Natural killer cell (primary cell): Measurements from ENCODE around the gene ACAP1. TPM values are rescaled to one million over a fixed set of nuclear protein-coding genes. Genes with fewer than 3 reads are reported as not detected.

Experiments
- ATAC-seq, 3 donors: fragments of 150-1000 bp in 2 of 3; fragments of 200-7000 bp in 1 of 3; cut with Tn5 transposase; 1 replicate in 1 of 3; 2 replicates in 2 of 3; pipeline ENCODE4 v1.10.0; 2021; ENCODE audit warnings: mild to moderate bottlenecking in 2 of 3, moderate library complexity in 2 of 3
- DNase-seq, 2 donors: peaks; one replicate each; pipeline versions ENCODE4 v3.0.0 to v3.0.0-alpha.2; 2013 to 2021; ENCODE audit warnings: mixed read lengths in 1 of 2
- H3K27ac ChIP-seq: one replicate; pipeline ENCODE4 v1.5.1; 2013; ENCODE audit warnings: mild to moderate bottlenecking, low read length
- H3K27me3 ChIP-seq: one replicate; pipeline ENCODE4 v1.6.1; 2013; ENCODE audit warnings: low read length; ENCODE audit not compliant: control insufficient read depth, insufficient read depth
- H3K36me3 ChIP-seq: one replicate; pipeline ENCODE4 v1.6.1; 2013; ENCODE audit warnings: low read length; ENCODE audit not compliant: control insufficient read depth, insufficient read depth
- H3K4me1 ChIP-seq: one replicate; pipeline ENCODE4 v1.6.1; 2013; ENCODE audit warnings: low read length; ENCODE audit not compliant: control insufficient read depth, insufficient read depth
- H3K4me3 ChIP-seq: one replicate; pipeline ENCODE4 v1.5.1; 2013; ENCODE audit warnings: low read length
- H3K9me3 ChIP-seq: one replicate; pipeline ENCODE4 v1.6.1; 2013; ENCODE audit warnings: low read length; ENCODE audit not compliant: control insufficient read depth, insufficient read depth
- H3K27ac Mint-ChIP-seq, 2 donors: one replicate each; pipeline ENCODE4 v1.8.0; 2022; ENCODE audit warnings: mild to moderate bottlenecking in 2 of 2, mixed read lengths in 2 of 2, moderate library complexity in 1 of 2
- H3K27me3 Mint-ChIP-seq, 2 donors: one replicate each; pipeline ENCODE4 v1.8.0; 2022; ENCODE audit warnings: low read depth in 2 of 2, mixed read lengths in 2 of 2
- H3K36me3 Mint-ChIP-seq: one replicate; pipeline ENCODE4 v1.8.0; 2022; ENCODE audit warnings: mixed read lengths
- H3K4me1 Mint-ChIP-seq, 2 donors: one replicate each; pipeline ENCODE4 v1.8.0; 2022; ENCODE audit warnings: mixed read lengths in 2 of 2
- H3K4me3 Mint-ChIP-seq: one replicate; pipeline ENCODE4 v1.8.0; 2022; ENCODE audit warnings: mild to moderate bottlenecking, moderate library complexity, mixed read lengths
- H3K9me3 Mint-ChIP-seq, 2 donors: one replicate each; pipeline ENCODE4 v1.8.0; 2022; ENCODE audit warnings: mixed read lengths in 2 of 2
- WGBS: methylation state at CpG from one replicate; pipeline ENCODE4 v1.1.7; 2013; ENCODE audit warnings: missing lambda C conversion rate; ENCODE audit not compliant: insufficient coverage; 5-methylcytosine and 5-hydroxymethylcytosine counted together
- intact Hi-C: fragments of 100-400 bp; cut with micrococcal nuclease; formaldehyde crosslinking; loops from one replicate; pipeline ENCODE4 v1.14.2; 2022
- total RNA-seq, 4 donors: library from RNA; stranded (reverse); fragments of 120-200 nt in 1 of 4; gene quantifications; one replicate each; pipeline versions ENCODE4 v1.2.3 to v1.2.4, GENCODE V29; 2013 to 2022
- TF ChIP-seq, protein P1 (sequence below): fragments of 200-600 bp; IDR thresholded peaks from one replicate; pipeline ENCODE4 v1.8.0; 2022; ENCODE audit warnings: antibody characterized with exemption

The ACAP1 gene
- total RNA-seq, 3 donors from 2014 or later (not counting 1 experiment from before 2014, with no cell fraction given), result 526 to 590 (median 540) TPM

DNA sequence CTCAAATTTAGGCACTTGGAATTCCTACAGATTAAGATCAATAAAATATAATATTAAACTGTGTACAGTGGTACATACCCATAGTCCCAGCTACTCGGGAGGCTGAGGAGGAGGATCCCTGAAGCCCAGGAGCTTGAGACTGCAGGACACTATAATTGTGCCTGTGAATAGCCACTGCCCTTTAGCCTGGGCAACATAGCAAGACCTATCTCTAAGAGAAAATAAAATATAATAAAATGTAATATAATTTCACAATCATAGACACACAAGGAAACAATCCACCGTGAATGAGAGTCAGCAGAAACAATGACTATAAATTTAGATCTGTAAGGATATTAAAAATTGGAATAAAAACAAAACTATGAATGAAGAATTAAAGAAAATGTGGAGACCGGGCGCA, 34.5 kb downstream of the ACAP1 start:
- Mint-ChIP-seq H3K4me3 (no peak overlapping the region), H3K27me3 (no peaks in the 10 kb centered on the region), H3K4me1 (no peaks in the 10 kb centered on the region), H3K9me3 (no peaks in the 10 kb centered on the region), H3K27ac (no peak overlapping the region), H3K36me3 (no peaks in the 10 kb centered on the region)
- Histone ChIP-seq H3K36me3 (no peaks in the 10 kb centered on the region), H3K4me1 (no peaks in the 10 kb centered on the region), H3K27ac (no peak overlapping the region), H3K9me3 (no peaks in the 10 kb centered on the region), H3K4me3 (no peak overlapping the region), H3K27me3 (no peaks in the 10 kb centered on the region)
- DNase-seq (no peak), ATAC-seq (no peak)
- intact Hi-C loops, result no loop called here
- WGBS, result 88% methylated on average over 3 of the region's 4 CpGs
- TF ChIP-seq, protein P1, sequence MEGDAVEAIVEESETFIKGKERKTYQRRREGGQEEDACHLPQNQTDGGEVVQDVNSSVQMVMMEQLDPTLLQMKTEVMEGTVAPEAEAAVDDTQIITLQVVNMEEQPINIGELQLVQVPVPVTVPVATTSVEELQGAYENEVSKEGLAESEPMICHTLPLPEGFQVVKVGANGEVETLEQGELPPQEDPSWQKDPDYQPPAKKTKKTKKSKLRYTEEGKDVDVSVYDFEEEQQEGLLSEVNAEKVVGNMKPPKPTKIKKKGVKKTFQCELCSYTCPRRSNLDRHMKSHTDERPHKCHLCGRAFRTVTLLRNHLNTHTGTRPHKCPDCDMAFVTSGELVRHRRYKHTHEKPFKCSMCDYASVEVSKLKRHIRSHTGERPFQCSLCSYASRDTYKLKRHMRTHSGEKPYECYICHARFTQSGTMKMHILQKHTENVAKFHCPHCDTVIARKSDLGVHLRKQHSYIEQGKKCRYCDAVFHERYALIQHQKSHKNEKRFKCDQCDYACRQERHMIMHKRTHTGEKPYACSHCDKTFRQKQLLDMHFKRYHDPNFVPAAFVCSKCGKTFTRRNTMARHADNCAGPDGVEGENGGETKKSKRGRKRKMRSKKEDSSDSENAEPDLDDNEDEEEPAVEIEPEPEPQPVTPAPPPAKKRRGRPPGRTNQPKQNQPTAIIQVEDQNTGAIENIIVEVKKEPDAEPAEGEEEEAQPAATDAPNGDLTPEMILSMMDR, result no peak

DNA sequence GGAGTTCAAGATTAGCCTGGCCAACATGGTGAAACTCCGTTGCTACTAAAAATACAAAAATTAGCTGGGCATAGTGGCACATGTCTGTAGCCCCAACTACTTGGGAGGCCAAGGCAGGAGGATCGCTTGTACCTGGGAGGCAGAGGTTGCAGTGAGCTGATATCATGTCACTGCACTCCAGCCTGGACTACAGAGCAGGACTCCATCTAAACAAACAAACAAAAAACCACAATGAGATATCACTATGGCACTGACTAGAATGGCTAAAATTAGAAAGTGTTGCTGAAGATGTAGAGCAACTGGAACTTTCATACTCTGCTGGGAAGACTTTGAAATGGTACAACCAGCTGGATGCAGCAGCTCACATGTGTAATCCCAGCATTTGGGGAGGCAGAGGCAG, 38.0 kb downstream of the ACAP1 start:
- no peaks in the 10 kb centered on the region for H3K36me3 ChIP-seq
- H3K4me1 Mint-ChIP-seq, result no peaks in the 10 kb centered on the region
- peaks cover 6 to 17% of the 10 kb centered on the region in 2 donors for H3K27me3 Mint-ChIP-seq
- no peak overlapping the region for H3K4me3 ChIP-seq
- no peak for DNase-seq
- no peak overlapping the region for H3K27ac Mint-ChIP-seq
- H3K27ac ChIP-seq, result no peak overlapping the region
- WGBS, result 83% methylated on average over 2 of the region's 2 CpGs
- H3K27me3 ChIP-seq, result no peaks in the 10 kb centered on the region
- no peak overlapping the region for H3K4me3 Mint-ChIP-seq
- H3K9me3 Mint-ChIP-seq, result no peaks in the 10 kb centered on the region
- ATAC-seq, result no peak
- intact Hi-C loops, result no loop called here
- no peaks in the 10 kb centered on the region for H3K4me1 ChIP-seq
- TF ChIP-seq, protein P1, result no peak
- H3K36me3 Mint-ChIP-seq, result peaks cover 6% of the 10 kb centered on the region
- H3K9me3 ChIP-seq, result no peaks in the 10 kb centered on the region

DNA sequence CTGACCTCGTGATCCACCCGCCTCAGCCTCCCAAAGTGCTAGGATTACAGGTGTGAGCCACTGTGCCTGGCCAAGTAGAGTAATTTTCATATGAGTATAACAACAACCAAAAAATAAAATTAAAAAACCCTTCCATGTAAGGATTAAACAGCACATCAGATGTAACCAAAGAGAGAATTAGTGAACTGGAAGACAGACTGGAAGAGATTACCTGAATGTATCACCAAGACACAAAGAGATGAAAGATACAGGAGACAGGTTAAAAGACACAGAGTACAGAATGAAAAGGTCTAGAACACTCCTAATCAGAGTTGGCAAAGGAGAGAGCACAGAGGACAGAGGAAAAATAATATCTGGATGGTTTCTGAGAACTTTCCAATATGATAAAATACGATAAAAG, 42.8 kb downstream of the ACAP1 start:
- Histone ChIP-seq H3K27me3 (peaks cover 27% of the 10 kb centered on the region), H3K4me1 (peaks cover 15% of the 10 kb centered on the region), H3K9me3 (no peaks in the 10 kb centered on the region), H3K27ac (no peak overlapping the region), H3K4me3 (no peak overlapping the region), H3K36me3 (no peaks in the 10 kb centered on the region)
- 100% methylated on average over 2 of the region's 3 CpGs for WGBS
- Mint-ChIP-seq H3K4me1 (peaks cover 0 to 11% of the 10 kb centered on the region in 2 donors), H3K36me3 (peaks cover 10% of the 10 kb centered on the region), H3K9me3 (no peaks in the 10 kb centered on the region), H3K4me3 (no peak overlapping the region), H3K27ac (no peak overlapping the region), H3K27me3 (peaks cover 30 to 48% of the 10 kb centered on the region in 2 donors)
- intact Hi-C loops, result no loop called here
- DNase-seq (no peak), ATAC-seq (no peak)
- TF ChIP-seq, protein P1, result no peak

DNA sequence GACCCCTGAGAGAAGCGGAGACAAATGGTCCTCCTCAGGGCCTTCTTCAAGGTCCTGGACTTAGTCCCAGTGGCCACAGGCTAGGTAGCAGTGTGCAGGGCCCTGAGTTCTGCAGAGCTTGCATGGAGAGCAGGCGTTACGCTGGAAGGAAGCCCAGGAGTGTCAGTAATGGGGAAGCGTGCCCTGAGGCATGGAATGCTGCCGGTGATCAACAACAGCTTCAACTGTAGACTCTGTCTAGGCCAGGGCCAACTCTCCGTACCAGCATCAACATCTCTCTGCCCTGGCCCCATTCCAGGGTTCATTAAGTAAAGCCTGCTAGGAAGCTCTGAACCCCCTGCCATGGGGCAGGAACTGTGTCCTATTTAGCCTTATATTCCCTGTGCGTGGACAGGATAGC, 44.0 kb downstream of the ACAP1 start:
- Histone ChIP-seq H3K36me3 (no peaks in the 10 kb centered on the region), H3K4me3 (no peak overlapping the region), H3K4me1 (peaks cover 22% of the 10 kb centered on the region), H3K27me3 (peaks cover 27% of the 10 kb centered on the region), H3K27ac (no peak overlapping the region), H3K9me3 (no peaks in the 10 kb centered on the region)
- Mint-ChIP-seq H3K27ac (no peak overlapping the region), H3K27me3 (peaks cover 30 to 48% of the 10 kb centered on the region in 2 donors), H3K36me3 (peaks cover 10% of the 10 kb centered on the region), H3K4me1 (peaks cover 0 to 11% of the 10 kb centered on the region in 2 donors), H3K9me3 (no peaks in the 10 kb centered on the region), H3K4me3 (no peak overlapping the region)
- ATAC-seq (no peak), DNase-seq (no peak)
- intact Hi-C loops, result no loop called here
- TF ChIP-seq, protein P1, result no peak
- 63% methylated on average over 7 of the region's 7 CpGs for WGBS
